Peyer's patch (tissue), 4 donors: ENCODE measurements around the gene ADGRB3. TPM values are rescaled to one million over a fixed set of nuclear protein-coding genes. Genes with fewer than 3 reads are reported as not detected.

ENCODE experiments used
- DNase-seq, 3 donors: peaks; one replicate each; pipeline ENCODE4 v3.0.0-alpha.2; 2017 to 2019
- H3K27ac ChIP-seq, 4 donors: fragments of 200-600 bp; sonication (generic); one replicate each; pipeline ENCODE4 v1.5.1; 2016 to 2019
- H3K27me3 ChIP-seq, 2 donors: fragments of 200-600 bp; sonication (generic); one replicate each; pipeline ENCODE4 v1.5.1; 2019
- H3K36me3 ChIP-seq, 3 donors: fragments of 200-600 bp; sonication (generic); one replicate each; pipeline ENCODE4 v1.5.1; 2016 to 2019
- H3K4me1 ChIP-seq, 4 donors: fragments of 200-600 bp; sonication (generic); one replicate each; pipeline ENCODE4 v1.5.1; 2016 to 2019
- H3K4me3 ChIP-seq, 4 donors: fragments of 200-600 bp; sonication (generic); 1 replicate in 3 of 4; 2 replicates in 1 of 4; pipeline ENCODE4 v1.5.1; 2016 to 2019; ENCODE audit warnings: mild to moderate bottlenecking in 1 of 4
- H3K9me3 ChIP-seq, 4 donors: fragments of 200-600 bp; sonication (generic); one replicate each; pipeline ENCODE4 v1.5.1; 2016 to 2019; ENCODE audit warnings: mild to moderate bottlenecking in 1 of 4
- POLR2A ChIP-seq, 2 donors: fragments of 450-650 bp; IDR thresholded peaks; one replicate each; pipeline ENCODE4 v1.5.1; 2017; ENCODE audit warnings: antibody characterized with exemption in 2 of 2, mild to moderate bottlenecking in 2 of 2, moderate library complexity in 2 of 2
- total RNA-seq, 4 donors: library from RNA; depleted of rRNA; stranded (reverse); fragments of >200 nt; gene quantifications; one replicate each; pipeline ENCODE4 v1.1.0, GENCODE V29; 2016
- TF ChIP-seq, protein P1 (sequence below), 6 experiments: fragments of 450-650 bp in 4 of 6; fragments of 200-600 bp in 2 of 6; sonication (generic) in 1 of 6; IDR thresholded peaks; one replicate each; pipeline ENCODE4 v1.5.1; 2017 to 2019; ENCODE audit warnings: antibody characterized with exemption in 6 of 6, mild to moderate bottlenecking in 3 of 6, moderate library complexity in 1 of 6

ADGRB3 gene
- total RNA-seq, 4 donors from 2014 or later, result 1.2 to 9.9 (median 2.5) TPM

DNA sequence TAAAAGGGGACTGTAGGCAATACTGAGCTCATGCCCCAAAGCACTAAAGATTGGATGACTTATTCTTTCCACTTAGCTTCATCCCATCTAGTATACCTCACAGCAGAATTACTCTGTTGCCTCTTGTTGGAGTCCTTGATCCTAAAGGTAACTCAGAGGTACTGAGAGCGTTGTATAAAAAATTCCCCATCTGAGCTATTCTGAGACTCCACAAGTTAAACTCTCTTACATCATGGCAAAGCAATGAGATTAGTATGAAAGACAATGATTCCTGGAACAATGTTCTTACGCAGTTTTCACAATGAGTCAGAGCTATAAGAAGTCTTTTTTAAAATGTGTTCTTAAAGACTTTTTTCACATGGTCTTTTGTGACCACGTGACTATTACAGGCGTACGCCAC is 370.1 kb downstream of the ADGRB3 start:
- DNase-seq, result no peak
- no peaks in the 10 kb centered on the region for H3K9me3 ChIP-seq
- TF ChIP-seq, protein P1, sequence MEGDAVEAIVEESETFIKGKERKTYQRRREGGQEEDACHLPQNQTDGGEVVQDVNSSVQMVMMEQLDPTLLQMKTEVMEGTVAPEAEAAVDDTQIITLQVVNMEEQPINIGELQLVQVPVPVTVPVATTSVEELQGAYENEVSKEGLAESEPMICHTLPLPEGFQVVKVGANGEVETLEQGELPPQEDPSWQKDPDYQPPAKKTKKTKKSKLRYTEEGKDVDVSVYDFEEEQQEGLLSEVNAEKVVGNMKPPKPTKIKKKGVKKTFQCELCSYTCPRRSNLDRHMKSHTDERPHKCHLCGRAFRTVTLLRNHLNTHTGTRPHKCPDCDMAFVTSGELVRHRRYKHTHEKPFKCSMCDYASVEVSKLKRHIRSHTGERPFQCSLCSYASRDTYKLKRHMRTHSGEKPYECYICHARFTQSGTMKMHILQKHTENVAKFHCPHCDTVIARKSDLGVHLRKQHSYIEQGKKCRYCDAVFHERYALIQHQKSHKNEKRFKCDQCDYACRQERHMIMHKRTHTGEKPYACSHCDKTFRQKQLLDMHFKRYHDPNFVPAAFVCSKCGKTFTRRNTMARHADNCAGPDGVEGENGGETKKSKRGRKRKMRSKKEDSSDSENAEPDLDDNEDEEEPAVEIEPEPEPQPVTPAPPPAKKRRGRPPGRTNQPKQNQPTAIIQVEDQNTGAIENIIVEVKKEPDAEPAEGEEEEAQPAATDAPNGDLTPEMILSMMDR (IDR thresholded peaks at IDR 0.05), result no peak
- TF ChIP-seq POLR2A (IDR thresholded peaks at IDR 0.05), result no peak
- no peak overlapping the region for H3K27ac ChIP-seq
- H3K4me3 ChIP-seq, result no peak overlapping the region
- H3K27me3 ChIP-seq, result no peaks in the 10 kb centered on the region
- no peaks in the 10 kb centered on the region for H3K4me1 ChIP-seq
- H3K36me3 ChIP-seq, result no peaks in the 10 kb centered on the region

DNA sequence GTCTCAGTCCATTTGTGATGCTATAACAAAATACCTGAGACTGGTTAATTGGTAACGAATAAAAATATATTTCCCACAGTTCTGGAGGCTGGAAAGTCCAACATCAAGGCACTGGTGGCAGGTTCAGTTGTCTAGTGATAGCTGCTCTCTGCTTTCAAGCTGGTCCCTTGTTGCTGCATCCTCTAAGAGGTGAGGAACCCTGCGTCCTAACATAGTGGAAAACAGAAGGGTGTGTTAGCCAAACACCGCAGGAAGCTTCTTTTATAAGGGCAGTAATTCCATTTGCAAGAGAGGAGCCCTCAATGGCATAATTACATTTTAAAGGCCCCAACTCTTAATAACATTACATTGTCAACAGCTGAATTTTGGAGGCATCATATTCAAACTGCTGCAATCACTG is 372.7 kb downstream of the ADGRB3 start:
- no peak overlapping the region for H3K4me3 ChIP-seq
- TF ChIP-seq, protein P1 (IDR thresholded peaks at IDR 0.05), result no peak
- no peak for TF ChIP-seq POLR2A (IDR thresholded peaks at IDR 0.05)
- H3K4me1 ChIP-seq, result no peaks in the 10 kb centered on the region
- H3K27ac ChIP-seq, result no peak overlapping the region
- no peaks in the 10 kb centered on the region for H3K27me3 ChIP-seq
- no peaks in the 10 kb centered on the region for H3K36me3 ChIP-seq
- H3K9me3 ChIP-seq, result no peaks in the 10 kb centered on the region
- no peak for DNase-seq

DNA sequence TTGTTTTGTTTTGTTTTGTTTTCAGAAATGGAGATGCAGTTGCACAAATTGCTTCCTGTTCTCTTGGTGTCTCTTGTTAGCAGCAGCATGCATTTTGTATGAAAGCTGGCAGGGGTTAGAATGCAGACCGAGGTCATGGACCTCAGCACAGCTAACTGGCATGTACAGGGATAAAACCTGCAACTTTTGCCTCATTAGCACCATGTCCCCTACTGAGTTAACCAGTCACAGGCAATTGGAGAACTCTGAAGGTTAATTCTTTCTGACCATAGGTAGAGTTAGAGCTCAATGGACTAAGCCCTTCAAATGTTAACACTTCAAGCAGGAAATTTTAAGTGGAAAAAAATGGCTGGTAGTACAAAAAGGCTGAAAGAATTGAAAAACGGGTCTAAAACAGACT is 377.1 kb downstream of the ADGRB3 start:
- Histone ChIP-seq H3K27me3 (no peaks in the 10 kb centered on the region), H3K4me3 (no peak overlapping the region), H3K9me3 (no peaks in the 10 kb centered on the region), H3K27ac (no peak overlapping the region), H3K4me1 (no peaks in the 10 kb centered on the region), H3K36me3 (no peaks in the 10 kb centered on the region)
- no peak for DNase-seq
- TF ChIP-seq, protein P1 (IDR thresholded peaks at IDR 0.05), result no peak
- no peak for TF ChIP-seq POLR2A (IDR thresholded peaks at IDR 0.05)

DNA sequence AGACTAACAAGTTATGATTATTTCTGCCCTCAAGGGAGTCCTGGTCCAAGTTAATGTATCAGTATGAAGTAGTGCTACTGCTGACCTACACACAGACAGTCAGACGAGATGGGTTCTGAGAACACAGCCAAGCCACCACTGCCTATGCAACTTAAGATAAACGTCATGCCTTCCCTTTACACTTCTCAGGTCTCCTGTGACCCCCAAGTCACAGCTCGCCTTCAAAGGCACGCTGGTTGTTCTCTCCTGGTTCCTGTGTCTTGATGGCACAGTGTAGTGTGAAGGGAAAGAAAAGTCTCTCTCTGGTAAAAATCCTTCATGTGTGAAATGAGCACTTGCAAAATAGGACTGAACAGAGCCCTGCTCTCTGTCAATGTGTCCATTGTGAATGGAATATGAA is 377.8 kb downstream of the ADGRB3 start:
- Histone ChIP-seq H3K4me3 (no peak overlapping the region), H3K27ac (no peak overlapping the region), H3K4me1 (no peaks in the 10 kb centered on the region), H3K27me3 (no peaks in the 10 kb centered on the region), H3K9me3 (no peaks in the 10 kb centered on the region), H3K36me3 (no peaks in the 10 kb centered on the region)
- DNase-seq, result no peak
- TF ChIP-seq POLR2A (IDR thresholded peaks at IDR 0.05), result no peak
- TF ChIP-seq, protein P1 (IDR thresholded peaks at IDR 0.05), result no peak

DNA sequence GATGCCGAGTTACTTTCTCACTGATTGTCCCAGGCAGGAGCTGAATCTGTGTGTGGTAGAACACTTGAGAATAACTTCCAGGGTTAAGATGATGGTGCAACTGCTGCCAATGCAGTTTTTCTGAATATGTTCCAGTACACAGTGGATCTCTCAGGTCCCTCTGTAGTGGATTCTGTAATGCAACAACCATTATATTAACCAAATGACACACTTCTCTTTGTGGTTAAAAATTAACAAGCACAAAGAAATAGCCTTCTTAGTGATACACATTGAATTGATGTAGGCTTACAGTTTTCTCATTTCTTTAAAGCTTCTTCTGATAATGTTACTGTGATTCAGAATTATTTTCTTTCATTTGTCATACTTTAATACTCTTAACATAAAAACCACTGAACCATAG is 383.8 kb downstream of the ADGRB3 start:
- Histone ChIP-seq H3K4me1 (no peaks in the 10 kb centered on the region), H3K9me3 (no peaks in the 10 kb centered on the region), H3K27me3 (no peaks in the 10 kb centered on the region), H3K27ac (no peak overlapping the region), H3K4me3 (no peak overlapping the region), H3K36me3 (no peaks in the 10 kb centered on the region)
- no peak for TF ChIP-seq POLR2A (IDR thresholded peaks at IDR 0.05)
- TF ChIP-seq, protein P1 (IDR thresholded peaks at IDR 0.05), result no peak
- DNase-seq, result no peak

DNA sequence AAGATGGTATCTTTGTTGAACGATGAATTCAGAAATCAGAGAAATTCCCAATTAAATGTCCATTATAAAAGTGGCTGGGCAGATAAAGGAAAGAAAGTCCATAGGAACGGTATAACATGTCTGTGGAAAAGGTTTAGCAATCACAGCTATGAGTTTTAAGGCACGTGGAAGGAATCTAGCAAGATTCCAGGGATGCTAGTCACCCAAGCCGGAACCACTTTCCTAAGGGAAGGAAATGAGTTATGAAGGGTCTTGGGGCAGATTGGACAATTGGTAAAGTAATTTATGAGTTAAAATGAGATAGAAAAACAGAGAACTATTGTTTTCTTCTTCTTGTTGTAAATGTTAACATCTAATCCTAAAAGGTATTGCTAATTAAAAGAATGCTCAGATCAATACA is 384.8 kb downstream of the ADGRB3 start:
- no peak for DNase-seq
- no peaks in the 10 kb centered on the region for H3K4me1 ChIP-seq
- no peaks in the 10 kb centered on the region for H3K36me3 ChIP-seq
- TF ChIP-seq, protein P1 (IDR thresholded peaks at IDR 0.05), result no peak
- no peak for TF ChIP-seq POLR2A (IDR thresholded peaks at IDR 0.05)
- no peak overlapping the region for H3K4me3 ChIP-seq
- H3K27me3 ChIP-seq, result no peaks in the 10 kb centered on the region
- H3K27ac ChIP-seq, result no peak overlapping the region
- no peaks in the 10 kb centered on the region for H3K9me3 ChIP-seq
